ENCODE measurements around the gene GABBR2.

GRCh38 chr9:98690686-98691085 lies 18.0 kb downstream of the GABBR2 start:
- TF ChIP-seq POLR2A (IDR thresholded peaks at IDR 0.05; ENCODE audit: low read depth, low read length) = no peak
- TF ChIP-seq POLR2AphosphoS5 (IDR thresholded peaks at IDR 0.05; ENCODE audit: low read depth, low read length) = no peak
- TF ChIP-seq TAF1 (IDR thresholded peaks at IDR 0.05; ENCODE audit: borderline replicate concordance, low read depth, low read length) = no peak

Measured in GM12892 (cell line).